A673 (cell line): Measurements from ENCODE around the gene VANGL1. TPM values are rescaled to one million over a fixed set of nuclear protein-coding genes. Genes with fewer than 3 reads are reported as not detected.

ENCODE experiments used
- BruUV-seq: library from RNA; stranded (reverse); fragments of 400-500 nt; replicated peaks from 2 replicates; lab custom pipeline; 2021; lab: Mats Ljungman, UMichigan
- CTCF ChIA-PET: fragments of 300-600 bp; sonication (Branson Sonifier 250); formaldehyde crosslinking; loops from one replicate; lab custom pipeline; 2022; ENCODE audit warnings: antibody characterized with exemption; lab: Charles Lee
- POLR2A ChIA-PET: fragments of 300-600 bp; sonication (Branson Sonifier 250); formaldehyde crosslinking; loops from one replicate; lab custom pipeline; 2022; ENCODE audit warnings: antibody characterized with exemption; ENCODE audit not compliant: low non-redundant PET; lab: Charles Lee
- DNase-seq: peaks from one replicate; pipeline ENCODE4 v3.0.0-alpha.2; 2015; ENCODE audit warnings: low spot score
- H3K27ac ChIP-seq: fragments of 200-600 bp; sonication (generic); 2 replicates; pipeline ENCODE4 v1.5.1; 2016; ENCODE audit warnings: mixed run types, low read depth, mild to moderate bottlenecking, mixed read lengths, antibody characterized with exemption, low read length; ENCODE audit not compliant: poor library complexity, severe bottlenecking
- H3K27me3 ChIP-seq: fragments of 200-600 bp; sonication (generic); replicated peaks from 2 replicates; pipeline ENCODE4 v1.6.1; 2017; ENCODE audit warnings: mixed run types, low read depth, mild to moderate bottlenecking, mixed read lengths, antibody characterized with exemption, low read length; ENCODE audit not compliant: insufficient read depth, poor library complexity
- H3K36me3 ChIP-seq: fragments of 200-600 bp; sonication (generic); 2 replicates; pipeline ENCODE4 v1.6.1; 2016; ENCODE audit warnings: mixed run types, mild to moderate bottlenecking, mixed read lengths, antibody characterized with exemption, low read length; ENCODE audit not compliant: insufficient read depth, poor library complexity, severe bottlenecking
- H3K4me1 ChIP-seq: fragments of 200-600 bp; sonication (generic); 2 replicates; pipeline ENCODE4 v1.6.1; 2017; ENCODE audit warnings: mixed run types, mild to moderate bottlenecking, mixed read lengths, antibody characterized with exemption, low read length; ENCODE audit not compliant: insufficient read depth, poor library complexity, severe bottlenecking
- H3K4me3 ChIP-seq: fragments of 200-600 bp; sonication (generic); 2 replicates; pipeline ENCODE4 v1.5.1; 2016; ENCODE audit warnings: low read depth, mixed run types, mild to moderate bottlenecking, mixed read lengths, low read length; ENCODE audit not compliant: poor library complexity, severe bottlenecking
- H3K9me3 ChIP-seq: fragments of 200-600 bp; sonication (generic); 2 replicates; pipeline ENCODE4 v1.6.1; 2016; ENCODE audit warnings: mixed run types, low read depth, mild to moderate bottlenecking, mixed read lengths, antibody characterized with exemption, low read length; ENCODE audit not compliant: poor library complexity, severe bottlenecking
- EZH2 ChIP-seq: fragments of 200-600 bp; sonication (generic); IDR thresholded peaks from 2 replicates; pipeline ENCODE4 v1.6.1; 2017; ENCODE audit warnings: borderline replicate concordance, low read depth, mild to moderate bottlenecking, mixed read lengths, antibody characterized with exemption, low read length; ENCODE audit not compliant: poor library complexity, severe bottlenecking
- intact Hi-C: fragments of 100-400 bp; cut with micrococcal nuclease; formaldehyde crosslinking; loops from one replicate; pipeline ENCODE4 v1.10.0; 2022; ENCODE audit not compliant: unreplicated experiment
- total RNA-seq: library from RNA; stranded (reverse); gene quantifications from 2 replicates; pipeline ENCODE4 v1.2.3, GENCODE V29; 2021
- TF ChIP-seq, protein P1 (sequence below): fragments of 300-800, 200-600 bp; sonication (generic); conservative IDR thresholded peaks from 2 replicates; pipeline ENCODE4 v1.5.1; 2017; ENCODE audit warnings: low read depth, mild to moderate bottlenecking, antibody characterized with exemption, low read length, moderate library complexity, mixed read lengths

The VANGL1 gene
- total RNA-seq, 1 experiment from 2014 or later, result 20.0 TPM

DNA sequence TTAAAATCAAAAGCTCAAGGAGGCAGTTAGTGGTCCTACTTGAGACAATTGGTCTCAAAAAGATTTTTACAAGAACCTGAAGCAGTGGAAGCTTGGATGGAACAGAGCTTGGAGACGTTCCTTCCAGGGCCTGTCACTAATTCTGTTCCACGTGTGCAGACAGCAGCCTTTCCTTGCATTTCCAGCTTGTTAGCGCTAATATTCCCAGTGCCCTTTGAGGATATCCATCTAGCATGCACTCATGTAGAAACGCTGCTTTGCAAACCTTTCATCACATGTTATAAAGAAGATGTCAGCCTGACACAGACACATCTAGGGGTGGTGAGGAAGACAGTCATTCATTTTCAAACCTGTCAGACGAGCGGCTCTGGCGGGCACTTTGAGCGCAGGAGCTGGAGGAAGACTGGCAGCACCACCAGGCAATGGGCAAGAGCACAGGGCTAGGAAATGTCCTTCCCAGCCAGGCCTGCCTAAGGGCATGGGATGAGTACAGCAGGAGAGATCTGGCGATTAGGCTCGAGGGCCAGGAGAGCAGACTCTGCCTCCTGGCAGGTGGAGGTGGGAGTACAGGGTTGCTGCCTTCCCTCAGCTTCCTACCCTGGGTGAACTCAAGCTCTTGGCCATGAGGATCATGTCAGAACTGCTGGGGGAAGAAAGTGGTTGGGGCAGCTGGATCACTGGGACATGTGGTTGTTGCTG, 71.3 kb downstream of the VANGL1 start:
- no peaks in the 10 kb centered on the region for H3K36me3 ChIP-seq
- ChIA-PET POLR2A (interaction anchor here (0.6 kb wide), 1 partner anchor 153 kb away, joined by 3 read pairs; no protein-coding TSS in a partner anchor), CTCF (no interaction called here)
- H3K9me3 ChIP-seq, result no peaks in the 10 kb centered on the region
- no peaks in the 10 kb centered on the region for H3K4me1 ChIP-seq
- no peak overlapping the region for H3K4me3 ChIP-seq
- TF ChIP-seq, protein P1, sequence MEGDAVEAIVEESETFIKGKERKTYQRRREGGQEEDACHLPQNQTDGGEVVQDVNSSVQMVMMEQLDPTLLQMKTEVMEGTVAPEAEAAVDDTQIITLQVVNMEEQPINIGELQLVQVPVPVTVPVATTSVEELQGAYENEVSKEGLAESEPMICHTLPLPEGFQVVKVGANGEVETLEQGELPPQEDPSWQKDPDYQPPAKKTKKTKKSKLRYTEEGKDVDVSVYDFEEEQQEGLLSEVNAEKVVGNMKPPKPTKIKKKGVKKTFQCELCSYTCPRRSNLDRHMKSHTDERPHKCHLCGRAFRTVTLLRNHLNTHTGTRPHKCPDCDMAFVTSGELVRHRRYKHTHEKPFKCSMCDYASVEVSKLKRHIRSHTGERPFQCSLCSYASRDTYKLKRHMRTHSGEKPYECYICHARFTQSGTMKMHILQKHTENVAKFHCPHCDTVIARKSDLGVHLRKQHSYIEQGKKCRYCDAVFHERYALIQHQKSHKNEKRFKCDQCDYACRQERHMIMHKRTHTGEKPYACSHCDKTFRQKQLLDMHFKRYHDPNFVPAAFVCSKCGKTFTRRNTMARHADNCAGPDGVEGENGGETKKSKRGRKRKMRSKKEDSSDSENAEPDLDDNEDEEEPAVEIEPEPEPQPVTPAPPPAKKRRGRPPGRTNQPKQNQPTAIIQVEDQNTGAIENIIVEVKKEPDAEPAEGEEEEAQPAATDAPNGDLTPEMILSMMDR, result no peak
- H3K27ac ChIP-seq, result no peak overlapping the region
- DNase-seq, result no peak
- BruUV-seq, result no TSS peak
- intact Hi-C loops, result no loop called here
- H3K27me3 ChIP-seq, result no peaks in the 10 kb centered on the region

DNA sequence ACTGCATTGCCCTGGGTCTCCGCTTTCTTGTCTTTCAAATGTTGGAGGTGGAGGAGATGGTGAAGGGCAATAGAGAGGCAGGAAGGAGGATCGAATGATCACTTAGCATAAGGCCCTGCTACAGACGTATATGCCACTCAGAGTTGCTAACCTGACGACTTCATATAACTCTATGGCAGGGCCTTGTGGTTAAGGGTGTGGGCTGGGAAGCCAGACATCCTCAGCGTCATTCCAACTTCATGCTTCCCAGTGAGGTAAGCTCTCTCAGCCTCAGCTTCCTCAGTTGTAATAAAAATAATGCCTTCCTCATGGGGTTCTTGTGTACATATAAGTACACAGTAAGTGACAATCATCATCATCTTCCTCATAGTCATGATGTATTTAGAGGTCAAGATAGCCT, 72.1 kb downstream of the VANGL1 start:
- TF ChIP-seq, protein P1, result no peak
- no peak for TF ChIP-seq EZH2
- DNase-seq, result no peak
- BruUV-seq, result no TSS peak
- no peak overlapping the region for H3K4me3 ChIP-seq
- H3K4me1 ChIP-seq, result no peaks in the 10 kb centered on the region
- no peaks in the 10 kb centered on the region for H3K27me3 ChIP-seq
- intact Hi-C loops, result no loop called here
- H3K9me3 ChIP-seq, result no peaks in the 10 kb centered on the region
- ChIA-PET CTCF (no interaction called here), POLR2A (no interaction called here)
- H3K27ac ChIP-seq, result no peak overlapping the region
- H3K36me3 ChIP-seq, result no peaks in the 10 kb centered on the region

DNA sequence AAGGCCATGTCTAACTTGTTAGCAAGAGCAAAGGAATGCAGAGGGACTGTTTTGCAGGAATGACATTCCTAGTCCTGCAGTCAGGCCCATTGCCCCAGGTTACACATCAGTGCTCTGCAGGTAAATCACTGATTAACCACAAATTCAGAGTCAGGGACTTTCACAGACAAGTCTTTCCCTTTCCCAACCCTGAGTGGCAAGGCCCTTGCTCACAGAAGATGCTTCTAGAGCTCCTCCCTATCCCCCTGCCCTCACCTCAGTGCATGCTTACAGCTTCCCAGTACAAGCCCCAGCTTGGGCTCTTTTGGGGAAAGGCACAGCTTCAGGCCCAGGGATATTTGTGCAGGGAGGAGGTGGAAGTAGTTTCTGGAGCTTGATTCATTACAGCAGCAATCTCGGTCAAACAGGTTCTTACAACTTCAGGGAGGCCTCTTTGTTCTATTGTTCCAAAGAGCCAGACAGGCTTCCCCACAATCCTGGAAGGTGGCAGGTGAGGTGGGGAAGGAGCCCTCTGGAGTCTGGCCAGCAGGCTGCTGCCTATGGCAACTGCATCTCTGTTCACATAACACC, 72.9 kb downstream of the VANGL1 start:
- ChIA-PET POLR2A (no interaction called here), CTCF (no interaction called here)
- no TSS peak for BruUV-seq
- intact Hi-C loops, result loop anchor here (5.0 kb wide), 1 partner anchor 268 kb away; no protein-coding TSS in a partner anchor
- no peak overlapping the region for H3K27ac ChIP-seq
- H3K4me1 ChIP-seq, result no peaks in the 10 kb centered on the region
- no peaks in the 10 kb centered on the region for H3K9me3 ChIP-seq
- no peaks in the 10 kb centered on the region for H3K36me3 ChIP-seq
- H3K27me3 ChIP-seq, result no peaks in the 10 kb centered on the region
- H3K4me3 ChIP-seq, result no peak overlapping the region
- no peak for DNase-seq
- TF ChIP-seq, protein P1, result no peak
- TF ChIP-seq EZH2, result no peak
